ENCODE results near the gene NBEAL1. TPM values are rescaled to one million over a fixed set of nuclear protein-coding genes. Genes with fewer than 3 reads are reported as not detected.

NBEAL1 gene
- total RNA-seq, 1 experiment from 2014 or later: 17.0 TPM

DNA sequence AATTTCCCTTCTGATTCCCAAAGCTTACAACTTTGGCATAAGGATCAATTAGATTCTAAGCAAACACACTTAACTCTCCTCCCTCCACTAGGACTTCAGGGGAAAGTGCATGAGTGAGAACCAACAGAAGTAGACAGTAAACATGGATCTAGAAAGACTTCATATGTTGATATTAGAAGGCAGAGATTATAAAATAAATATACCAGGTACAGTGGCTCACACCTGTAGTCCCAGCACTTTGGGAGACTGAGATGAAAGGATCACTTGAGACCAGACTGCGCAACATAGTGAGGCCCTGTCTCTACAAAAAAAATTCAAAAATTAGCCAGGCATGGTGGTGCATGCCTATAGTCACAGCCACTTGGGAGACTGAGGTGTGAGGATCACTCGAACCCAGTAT lies 15.9 kb downstream of the NBEAL1 start:
- Histone ChIP-seq H3K4me2 (ENCODE audit: low read length) (no peak overlapping the region), H3K79me2 (ENCODE audit: insufficient read depth, low read length) (no peaks in the 10 kb centered on the region), H3K9ac (ENCODE audit: low read length) (no peak overlapping the region), H3K36me3 (ENCODE audit: control insufficient read depth in 1 of 2, insufficient read depth in 2 of 2, low read length in 2 of 2) (no peaks in the 10 kb centered on the region), H3K27ac (ENCODE audit: low read depth, low read length) (no peak overlapping the region), H3K27me3 (ENCODE audit: insufficient read depth, low read length) (no peaks in the 10 kb centered on the region), H3K9me2 (ENCODE audit: insufficient read depth) (no peaks in the 10 kb centered on the region), H4K20me1 (ENCODE audit: insufficient read depth) (no peaks in the 10 kb centered on the region), H3K4me1 (ENCODE audit: control insufficient read depth in 1 of 2, insufficient read depth in 2 of 2, low read length in 2 of 2) (no peaks in the 10 kb centered on the region), H3K9me3 (ENCODE audit: control insufficient read depth in 1 of 2, insufficient read depth in 1 of 2, low read depth in 1 of 2, low read length in 2 of 2) (no peaks in the 10 kb centered on the region), H2AFZ (ENCODE audit: low read depth, low read length, poor library complexity, severe bottlenecking) (no peak overlapping the region), H3K4me3 (replicated peaks in 1 of 2; ENCODE audit: low read depth in 1 of 2, low read length in 2 of 2) (no peak overlapping the region)
- TF ChIP-seq, protein P1, sequence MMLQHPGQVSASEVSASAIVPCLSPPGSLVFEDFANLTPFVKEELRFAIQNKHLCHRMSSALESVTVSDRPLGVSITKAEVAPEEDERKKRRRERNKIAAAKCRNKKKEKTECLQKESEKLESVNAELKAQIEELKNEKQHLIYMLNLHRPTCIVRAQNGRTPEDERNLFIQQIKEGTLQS (IDR thresholded peaks at IDR 0.05): no peak
- TF ChIP-seq, protein P2, sequence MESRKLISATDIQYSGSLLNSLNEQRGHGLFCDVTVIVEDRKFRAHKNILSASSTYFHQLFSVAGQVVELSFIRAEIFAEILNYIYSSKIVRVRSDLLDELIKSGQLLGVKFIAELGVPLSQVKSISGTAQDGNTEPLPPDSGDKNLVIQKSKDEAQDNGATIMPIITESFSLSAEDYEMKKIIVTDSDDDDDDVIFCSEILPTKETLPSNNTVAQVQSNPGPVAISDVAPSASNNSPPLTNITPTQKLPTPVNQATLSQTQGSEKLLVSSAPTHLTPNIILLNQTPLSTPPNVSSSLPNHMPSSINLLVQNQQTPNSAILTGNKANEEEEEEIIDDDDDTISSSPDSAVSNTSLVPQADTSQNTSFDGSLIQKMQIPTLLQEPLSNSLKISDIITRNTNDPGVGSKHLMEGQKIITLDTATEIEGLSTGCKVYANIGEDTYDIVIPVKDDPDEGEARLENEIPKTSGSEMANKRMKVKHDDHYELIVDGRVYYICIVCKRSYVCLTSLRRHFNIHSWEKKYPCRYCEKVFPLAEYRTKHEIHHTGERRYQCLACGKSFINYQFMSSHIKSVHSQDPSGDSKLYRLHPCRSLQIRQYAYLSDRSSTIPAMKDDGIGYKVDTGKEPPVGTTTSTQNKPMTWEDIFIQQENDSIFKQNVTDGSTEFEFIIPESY (IDR thresholded peaks at IDR 0.05; ENCODE audit: extremely low read depth, insufficient replicate concordance, low read length): no peak
- TF ChIP-seq YY1 (IDR thresholded peaks at IDR 0.05; ENCODE audit: extremely low read depth, insufficient replicate concordance, low read depth, low read length): no peak
- TF ChIP-seq, protein P3, sequence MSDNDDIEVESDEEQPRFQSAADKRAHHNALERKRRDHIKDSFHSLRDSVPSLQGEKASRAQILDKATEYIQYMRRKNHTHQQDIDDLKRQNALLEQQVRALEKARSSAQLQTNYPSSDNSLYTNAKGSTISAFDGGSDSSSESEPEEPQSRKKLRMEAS (IDR thresholded peaks at IDR 0.05): no peak
- no peak for TF ChIP-seq POLR2A (IDR thresholded peaks at IDR 0.05; ENCODE audit: borderline replicate concordance, extremely low read depth, insufficient read depth, insufficient read length)
- TF ChIP-seq FOSL1 (IDR thresholded peaks at IDR 0.05; ENCODE audit: low read depth): no peak
- no peak for TF ChIP-seq CEBPB (IDR thresholded peaks at IDR 0.05; ENCODE audit: low read depth)
- no peak for TF ChIP-seq ZFX (IDR thresholded peaks at IDR 0.05)
- TF ChIP-seq SP1 (IDR thresholded peaks at IDR 0.05; ENCODE audit: low read depth): no peak
- no peak for TF ChIP-seq RAD21 (IDR thresholded peaks at IDR 0.05; ENCODE audit: low read depth)
- no peak for TF ChIP-seq CBX3 (IDR thresholded peaks at IDR 0.05; ENCODE audit: low read depth)
- TF ChIP-seq JUND (IDR thresholded peaks at IDR 0.05): no peak
- TF ChIP-seq TCF7L2 (IDR thresholded peaks at IDR 0.05; ENCODE audit: borderline replicate concordance, extremely low read depth, insufficient read depth, insufficient read length): no peak
- no peak for TF ChIP-seq EZH2 (IDR thresholded peaks at IDR 0.05)
- TF ChIP-seq ELF1 (IDR thresholded peaks at IDR 0.05; ENCODE audit: borderline replicate concordance, low read depth): no peak
- TF ChIP-seq POLR2AphosphoS5 (IDR thresholded peaks at IDR 0.05; ENCODE audit: low read depth, low read length): no peak
- TF ChIP-seq, protein P4, sequence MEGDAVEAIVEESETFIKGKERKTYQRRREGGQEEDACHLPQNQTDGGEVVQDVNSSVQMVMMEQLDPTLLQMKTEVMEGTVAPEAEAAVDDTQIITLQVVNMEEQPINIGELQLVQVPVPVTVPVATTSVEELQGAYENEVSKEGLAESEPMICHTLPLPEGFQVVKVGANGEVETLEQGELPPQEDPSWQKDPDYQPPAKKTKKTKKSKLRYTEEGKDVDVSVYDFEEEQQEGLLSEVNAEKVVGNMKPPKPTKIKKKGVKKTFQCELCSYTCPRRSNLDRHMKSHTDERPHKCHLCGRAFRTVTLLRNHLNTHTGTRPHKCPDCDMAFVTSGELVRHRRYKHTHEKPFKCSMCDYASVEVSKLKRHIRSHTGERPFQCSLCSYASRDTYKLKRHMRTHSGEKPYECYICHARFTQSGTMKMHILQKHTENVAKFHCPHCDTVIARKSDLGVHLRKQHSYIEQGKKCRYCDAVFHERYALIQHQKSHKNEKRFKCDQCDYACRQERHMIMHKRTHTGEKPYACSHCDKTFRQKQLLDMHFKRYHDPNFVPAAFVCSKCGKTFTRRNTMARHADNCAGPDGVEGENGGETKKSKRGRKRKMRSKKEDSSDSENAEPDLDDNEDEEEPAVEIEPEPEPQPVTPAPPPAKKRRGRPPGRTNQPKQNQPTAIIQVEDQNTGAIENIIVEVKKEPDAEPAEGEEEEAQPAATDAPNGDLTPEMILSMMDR (IDR thresholded peaks at IDR 0.05 in 2 of 3, conservative IDR thresholded peaks at IDR 0.05 in 1 of 3; ENCODE audit: borderline replicate concordance in 1 of 3, insufficient read depth in 1 of 3, low read depth in 2 of 3, low read length in 2 of 3): no peak
- TF ChIP-seq, protein P5, sequence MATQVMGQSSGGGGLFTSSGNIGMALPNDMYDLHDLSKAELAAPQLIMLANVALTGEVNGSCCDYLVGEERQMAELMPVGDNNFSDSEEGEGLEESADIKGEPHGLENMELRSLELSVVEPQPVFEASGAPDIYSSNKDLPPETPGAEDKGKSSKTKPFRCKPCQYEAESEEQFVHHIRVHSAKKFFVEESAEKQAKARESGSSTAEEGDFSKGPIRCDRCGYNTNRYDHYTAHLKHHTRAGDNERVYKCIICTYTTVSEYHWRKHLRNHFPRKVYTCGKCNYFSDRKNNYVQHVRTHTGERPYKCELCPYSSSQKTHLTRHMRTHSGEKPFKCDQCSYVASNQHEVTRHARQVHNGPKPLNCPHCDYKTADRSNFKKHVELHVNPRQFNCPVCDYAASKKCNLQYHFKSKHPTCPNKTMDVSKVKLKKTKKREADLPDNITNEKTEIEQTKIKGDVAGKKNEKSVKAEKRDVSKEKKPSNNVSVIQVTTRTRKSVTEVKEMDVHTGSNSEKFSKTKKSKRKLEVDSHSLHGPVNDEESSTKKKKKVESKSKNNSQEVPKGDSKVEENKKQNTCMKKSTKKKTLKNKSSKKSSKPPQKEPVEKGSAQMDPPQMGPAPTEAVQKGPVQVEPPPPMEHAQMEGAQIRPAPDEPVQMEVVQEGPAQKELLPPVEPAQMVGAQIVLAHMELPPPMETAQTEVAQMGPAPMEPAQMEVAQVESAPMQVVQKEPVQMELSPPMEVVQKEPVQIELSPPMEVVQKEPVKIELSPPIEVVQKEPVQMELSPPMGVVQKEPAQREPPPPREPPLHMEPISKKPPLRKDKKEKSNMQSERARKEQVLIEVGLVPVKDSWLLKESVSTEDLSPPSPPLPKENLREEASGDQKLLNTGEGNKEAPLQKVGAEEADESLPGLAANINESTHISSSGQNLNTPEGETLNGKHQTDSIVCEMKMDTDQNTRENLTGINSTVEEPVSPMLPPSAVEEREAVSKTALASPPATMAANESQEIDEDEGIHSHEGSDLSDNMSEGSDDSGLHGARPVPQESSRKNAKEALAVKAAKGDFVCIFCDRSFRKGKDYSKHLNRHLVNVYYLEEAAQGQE (IDR thresholded peaks at IDR 0.05; ENCODE audit: low read depth): no peak
- TF ChIP-seq EZH2phosphoT487 (IDR thresholded peaks at IDR 0.05; ENCODE audit: borderline replicate concordance): no peak
- POLR2A ChIA-PET: no interaction called here
- ATAC-seq (no peak), DNase-seq (ENCODE audit: low read depth, low spot score) (no peak)
- BruUV-seq (replicated peaks): no TSS peak
- RAD21 ChIA-PET (ENCODE audit: low non-redundant PET in 1 of 2, low total read pairs in 2 of 2, uncharacterized antibody in 2 of 2, unreplicated experiment in 2 of 2): no interaction called here
- CTCF ChIA-PET: no interaction called here
- intact Hi-C loops (cut with micrococcal nuclease): no loop called here

All from HCT116 (cell line).